Vagina (tissue), 2 donors: ENCODE measurements around the gene SPOCK1.

Experiments used
- POLR2A ChIP-seq, 2 donors: fragments of 450-650 bp; IDR thresholded peaks; one replicate each; pipeline ENCODE4 v1.6.1; 2017; ENCODE audit warnings: antibody characterized with exemption in 2 of 2, mild to moderate bottlenecking in 2 of 2, moderate library complexity in 2 of 2
- POLR2AphosphoS5 ChIP-seq, 2 donors: sonication (generic); formaldehyde crosslinking; IDR thresholded peaks; one replicate each; pipeline ENCODE4 v1.9.0; 2017; ENCODE audit warnings: antibody characterized with exemption in 2 of 2, mild to moderate bottlenecking in 2 of 2, low read depth in 1 of 2; ENCODE audit not compliant: insufficient read depth in 1 of 2
- TF ChIP-seq, protein P1 (sequence below), 3 experiments: fragments of 450-650 bp in 2 of 3; fragments of 200-600 bp in 1 of 3; sonication (generic) in 1 of 3; IDR thresholded peaks; one replicate each; pipeline ENCODE4 v1.5.1; 2017 to 2019; ENCODE audit warnings: antibody characterized with exemption in 3 of 3, mild to moderate bottlenecking in 2 of 3, moderate library complexity in 2 of 3

DNA sequence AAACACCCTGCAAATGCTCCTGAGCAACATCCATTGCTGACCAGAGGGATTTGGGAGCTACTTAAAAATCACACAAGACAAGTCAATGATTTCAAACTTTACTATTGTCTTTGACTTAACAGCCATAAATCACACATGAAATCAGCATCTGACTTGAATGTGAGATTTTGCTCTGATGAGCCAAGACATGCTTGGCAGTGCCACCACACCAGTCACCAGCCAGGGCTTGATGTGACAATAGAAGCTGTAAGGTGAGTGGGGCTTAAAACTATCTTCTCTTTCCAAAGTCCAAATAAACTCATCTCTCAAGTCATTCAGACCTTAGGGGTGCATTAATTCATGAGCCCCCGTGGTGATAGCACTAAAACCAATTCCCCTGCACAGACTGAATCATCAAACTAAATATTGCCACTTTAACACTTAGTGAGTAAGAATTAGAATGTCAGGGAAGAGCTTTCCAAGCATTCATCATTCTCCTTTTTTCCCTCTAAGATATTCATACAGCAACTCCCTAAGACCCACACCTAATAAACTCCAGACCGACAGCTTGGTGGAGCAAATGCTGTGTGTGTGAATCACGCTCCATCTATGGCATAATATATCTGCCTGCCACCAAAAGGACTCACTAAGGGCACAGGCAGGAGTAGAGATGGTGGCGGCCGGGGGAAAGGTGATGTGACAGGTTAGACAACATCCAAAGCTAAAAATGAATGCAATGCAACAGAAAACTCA, 119.4 kb downstream of the SPOCK1 start:
- TF ChIP-seq, protein P1, sequence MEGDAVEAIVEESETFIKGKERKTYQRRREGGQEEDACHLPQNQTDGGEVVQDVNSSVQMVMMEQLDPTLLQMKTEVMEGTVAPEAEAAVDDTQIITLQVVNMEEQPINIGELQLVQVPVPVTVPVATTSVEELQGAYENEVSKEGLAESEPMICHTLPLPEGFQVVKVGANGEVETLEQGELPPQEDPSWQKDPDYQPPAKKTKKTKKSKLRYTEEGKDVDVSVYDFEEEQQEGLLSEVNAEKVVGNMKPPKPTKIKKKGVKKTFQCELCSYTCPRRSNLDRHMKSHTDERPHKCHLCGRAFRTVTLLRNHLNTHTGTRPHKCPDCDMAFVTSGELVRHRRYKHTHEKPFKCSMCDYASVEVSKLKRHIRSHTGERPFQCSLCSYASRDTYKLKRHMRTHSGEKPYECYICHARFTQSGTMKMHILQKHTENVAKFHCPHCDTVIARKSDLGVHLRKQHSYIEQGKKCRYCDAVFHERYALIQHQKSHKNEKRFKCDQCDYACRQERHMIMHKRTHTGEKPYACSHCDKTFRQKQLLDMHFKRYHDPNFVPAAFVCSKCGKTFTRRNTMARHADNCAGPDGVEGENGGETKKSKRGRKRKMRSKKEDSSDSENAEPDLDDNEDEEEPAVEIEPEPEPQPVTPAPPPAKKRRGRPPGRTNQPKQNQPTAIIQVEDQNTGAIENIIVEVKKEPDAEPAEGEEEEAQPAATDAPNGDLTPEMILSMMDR (IDR thresholded peaks at IDR 0.05) = no peak
- no peak for TF ChIP-seq POLR2A (IDR thresholded peaks at IDR 0.05)
- no peak for TF ChIP-seq POLR2AphosphoS5 (IDR thresholded peaks at IDR 0.05; ENCODE audit: insufficient read depth in 1 of 2, low read depth in 1 of 2)
